T-cell (primary cell): ENCODE data around the gene ACSS3. TPM values are rescaled to one million over a fixed set of nuclear protein-coding genes. Genes with fewer than 3 reads are reported as not detected.

Experiments
- ATAC-seq, 4 experiments: fragments of 200-7000 bp in 3 of 4; fragments of 150-1000 bp in 1 of 4; cut with Tn5 transposase; replicated peaks in 1 of 4; 1 replicate in 3 of 4; 2 replicates in 1 of 4; pipeline ENCODE4 v1.10.0; 2021; ENCODE audit warnings: moderate library complexity in 3 of 4, mild to moderate bottlenecking in 2 of 4, moderate number of reproducible peaks in 1 of 4
- CTCF ChIA-PET, 2 donors: fragments of 300-600 bp; sonication (Branson Sonifier 250); formaldehyde crosslinking; loops; one replicate each; lab custom pipeline; 2022; ENCODE audit warnings: antibody characterized with exemption in 2 of 2; lab: Charles Lee
- POLR2A ChIA-PET, 2 donors: fragments of 300-600 bp; sonication (Branson Sonifier 250); formaldehyde crosslinking; loops; one replicate each; lab custom pipeline; 2022; ENCODE audit warnings: antibody characterized with exemption in 2 of 2; lab: Charles Lee
- DNase-seq, 35 experiments: peaks; one replicate each; pipeline versions ENCODE4 v3.0.0 to v3.0.0-alpha.2; 2013 to 2023
- H3K27ac ChIP-seq: one replicate; pipeline ENCODE4 v1.5.1; 2013; ENCODE audit warnings: low read length
- H3K27me3 ChIP-seq, 2 experiments: replicated peaks in 1 of 2; 1 replicate in 1 of 2; 2 replicates in 1 of 2; pipeline versions ENCODE4 v1.6.1 to v1.7.0; 2013; ENCODE audit warnings: low read length in 1 of 2, mixed read lengths in 1 of 2; ENCODE audit not compliant: control insufficient read depth in 2 of 2, insufficient read depth in 2 of 2; ENCODE audit errors: extremely low read depth in 1 of 2
- H3K36me3 ChIP-seq, 2 donors: 1 replicate in 1 of 2; 2 replicates in 1 of 2; pipeline versions ENCODE4 v1.6.1 to v1.7.0; 2013; ENCODE audit warnings: low read length in 1 of 2; ENCODE audit not compliant: control insufficient read depth in 2 of 2, insufficient read depth in 1 of 2; ENCODE audit errors: extremely low read depth in 1 of 2
- H3K4me1 ChIP-seq, 2 experiments: 1 replicate in 1 of 2; 2 replicates in 1 of 2; pipeline versions ENCODE4 v1.6.1 to v1.7.0; 2013; ENCODE audit warnings: low read length in 2 of 2, mixed read lengths in 1 of 2; ENCODE audit not compliant: insufficient read depth in 2 of 2, control insufficient read depth in 1 of 2; ENCODE audit errors: extremely low read depth in 1 of 2
- H3K4me3 ChIP-seq, 2 donors: 1 replicate in 1 of 2; 2 replicates in 1 of 2; pipeline versions ENCODE4 v1.5.1 to v1.7.0; 2013; ENCODE audit warnings: mild to moderate bottlenecking in 2 of 2, low read length in 1 of 2, moderate library complexity in 1 of 2; ENCODE audit not compliant: control insufficient read depth in 1 of 2; ENCODE audit errors: extremely low read depth in 1 of 2
- H3K9me3 ChIP-seq: 2 replicates; pipeline ENCODE4 v1.7.0; 2013
- H3K27ac Mint-ChIP-seq, 2 donors: one replicate each; pipeline ENCODE4 v1.8.0; 2020 to 2021; ENCODE audit warnings: mild to moderate bottlenecking in 2 of 2, mixed read lengths in 2 of 2
- H3K27me3 Mint-ChIP-seq, 2 donors: one replicate each; pipeline ENCODE4 v1.8.0; 2021 to 2022; ENCODE audit warnings: mixed read lengths in 2 of 2
- H3K36me3 Mint-ChIP-seq: one replicate; pipeline ENCODE4 v1.8.0; 2021; ENCODE audit warnings: mixed read lengths
- H3K4me1 Mint-ChIP-seq, 3 donors: one replicate each; pipeline ENCODE4 v1.8.0; 2020 to 2022; ENCODE audit warnings: mixed read lengths in 3 of 3, mild to moderate bottlenecking in 1 of 3
- H3K4me3 Mint-ChIP-seq, 3 donors: one replicate each; pipeline ENCODE4 v1.8.0; 2020 to 2022; ENCODE audit warnings: mild to moderate bottlenecking in 3 of 3, mixed read lengths in 3 of 3, moderate library complexity in 3 of 3
- H3K9me3 Mint-ChIP-seq, 3 donors: one replicate each; pipeline ENCODE4 v1.8.0; 2020 to 2022; ENCODE audit warnings: mixed read lengths in 3 of 3
- WGBS: methylation state at CpG from one replicate; pipeline ENCODE4 v1.1.5; 2013; ENCODE audit warnings: missing lambda C conversion rate; ENCODE audit not compliant: insufficient coverage; 5-methylcytosine and 5-hydroxymethylcytosine counted together
- total RNA-seq, 35 experiments: library from RNA in 6 of 35; stranded (reverse) in 6 of 35; fragments of 120-200 nt in 1 of 35; gene quantifications; one replicate each; pipeline versions ENCODE4 v1.2.1 to v1.2.4 and lab custom pipeline; 2013 to 2026

ACSS3 gene
- total RNA-seq, 5 donors from 2014 or later (not counting 1 experiment from before 2014, with no cell fraction given), result 0.13 to 0.41 TPM; not detected in 3

- Mint-ChIP-seq H3K36me3 (no peaks in the 10 kb centered on the region), H3K27me3 (peaks cover 19 to 27% of the 10 kb centered on the region in 2 donors), H3K9me3 (peaks cover 0 to 13% (median 4%) of the 10 kb centered on the region in 3 donors), H3K4me1 (no peaks in the 10 kb centered on the region), H3K4me3 (no peak overlapping the region), H3K27ac (no peak overlapping the region)
- Histone ChIP-seq H3K27ac (no peak overlapping the region), H3K4me3 (no peak overlapping the region), H3K4me1 (no peaks in the 10 kb centered on the region), H3K36me3 (no peaks in the 10 kb centered on the region), H3K9me3 (no peaks in the 10 kb centered on the region), H3K27me3 (peaks cover 2 to 12% of the 10 kb centered on the region in 2 experiments)
- 59% methylated on average over 3 of the region's 3 CpGs for WGBS
- ChIA-PET CTCF (no interaction called here), POLR2A (no interaction called here)
- ATAC-seq, result no peak
- no peak for DNase-seq
Observed at GRCh38 chr12:81075539-81075938, 2.3 kb upstream of the ACSS3 start.

DNA sequence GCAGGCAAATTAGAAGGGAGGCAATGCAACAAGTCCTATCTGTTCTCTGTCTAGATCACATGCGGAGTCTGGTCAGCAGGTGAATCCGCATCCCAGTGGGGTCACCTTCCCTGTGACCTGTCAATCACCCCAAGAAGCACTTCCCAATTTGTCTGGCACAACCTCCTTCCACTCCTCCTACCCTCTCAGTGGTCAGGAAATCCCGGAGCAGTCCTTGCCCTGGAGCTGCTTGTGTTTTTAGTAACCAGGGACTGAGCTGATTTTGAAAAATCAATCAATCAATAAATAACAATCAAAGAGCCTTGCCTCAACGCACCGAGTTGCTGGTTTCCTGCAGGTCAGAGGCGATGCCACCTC, 572 bp upstream of the ACSS3 start:
- no peak overlapping the region for H3K4me3 Mint-ChIP-seq

GRCh38 chr12:81078469-81079196, 754 bp downstream of the ACSS3 start:
- no peak overlapping the region for H3K4me3 Mint-ChIP-seq
- peaks cover 0 to 17% (median 8%) of the 10 kb centered on the region in 3 donors for H3K9me3 Mint-ChIP-seq
- no peaks in the 10 kb centered on the region for H3K9me3 ChIP-seq
- H3K27me3 ChIP-seq, result peaks cover 2 to 12% of the 10 kb centered on the region in 2 experiments
- H3K27ac ChIP-seq, result no peak overlapping the region
- H3K4me3 ChIP-seq, result no peak overlapping the region
- no peak for ATAC-seq
- H3K36me3 Mint-ChIP-seq, result no peaks in the 10 kb centered on the region
- DNase-seq, result no peak
- H3K4me1 Mint-ChIP-seq, result no peaks in the 10 kb centered on the region
- H3K36me3 ChIP-seq, result no peaks in the 10 kb centered on the region
- H3K27me3 Mint-ChIP-seq, result peaks cover 19 to 27% of the 10 kb centered on the region in 2 donors
- H3K27ac Mint-ChIP-seq, result no peak overlapping the region
- ChIA-PET POLR2A (no interaction called here), CTCF (no interaction called here)
- 40% methylated on average over 6 of the region's 10 CpGs for WGBS
- H3K4me1 ChIP-seq, result no peaks in the 10 kb centered on the region

More for the DNA sequence above, 572 bp upstream of the ACSS3 start:
- Mint-ChIP-seq H3K4me1 (no peaks in the 10 kb centered on the region), H3K27me3 (peaks cover 19 to 27% of the 10 kb centered on the region in 2 donors), H3K9me3 (peaks cover 0 to 13% (median 4%) of the 10 kb centered on the region in 3 donors), H3K27ac (no peak overlapping the region), H3K36me3 (no peaks in the 10 kb centered on the region)
- Histone ChIP-seq H3K27ac (no peak overlapping the region), H3K4me3 (no peak overlapping the region), H3K27me3 (peaks cover 2 to 12% of the 10 kb centered on the region in 2 experiments), H3K4me1 (no peaks in the 10 kb centered on the region), H3K9me3 (no peaks in the 10 kb centered on the region), H3K36me3 (no peaks in the 10 kb centered on the region)
- WGBS, result 71% methylated on average over 1 of the region's 6 CpGs
- CTCF ChIA-PET, result no interaction called here
- POLR2A ChIA-PET, result no interaction called here
- DNase-seq (no peak), ATAC-seq (no peak)

GRCh38 chr12:81079280-81080076, 1.6 kb downstream of the ACSS3 start:
- WGBS, result 75% methylated on average over 2 of the region's 2 CpGs
- Mint-ChIP-seq H3K9me3 (peaks cover 4 to 21% (median 4%) of the 10 kb centered on the region in 3 donors), H3K4me1 (no peaks in the 10 kb centered on the region), H3K4me3 (no peak overlapping the region), H3K27me3 (peaks cover 19 to 27% of the 10 kb centered on the region in 2 donors), H3K27ac (no peak overlapping the region), H3K36me3 (no peaks in the 10 kb centered on the region)
- CTCF ChIA-PET, result no interaction called here
- no peaks in the 10 kb centered on the region for H3K9me3 ChIP-seq
- H3K27me3 ChIP-seq, result peaks cover 2 to 12% of the 10 kb centered on the region in 2 experiments
- ATAC-seq, result no peak
- POLR2A ChIA-PET, result no interaction called here
- no peak for DNase-seq
- no peak overlapping the region for H3K27ac ChIP-seq
- no peak overlapping the region for H3K4me3 ChIP-seq
- no peaks in the 10 kb centered on the region for H3K36me3 ChIP-seq
- H3K4me1 ChIP-seq, result no peaks in the 10 kb centered on the region

GRCh38 chr12:81080431-81080983, 2.6 kb downstream of the ACSS3 start:
- WGBS, result no CpG with 5 or more reads among the region's 4 CpGs
- Mint-ChIP-seq H3K36me3 (no peaks in the 10 kb centered on the region), H3K27ac (no peak overlapping the region), H3K27me3 (peaks cover 19 to 27% of the 10 kb centered on the region in 2 donors), H3K4me3 (no peak overlapping the region), H3K9me3 (peaks cover 4 to 18% (median 4%) of the 10 kb centered on the region in 3 donors), H3K4me1 (no peaks in the 10 kb centered on the region)
- H3K27ac ChIP-seq, result no peak overlapping the region
- H3K9me3 ChIP-seq, result no peaks in the 10 kb centered on the region
- no peak for DNase-seq
- H3K4me3 ChIP-seq, result no peak overlapping the region
- POLR2A ChIA-PET, result no interaction called here
- H3K4me1 ChIP-seq, result no peaks in the 10 kb centered on the region
- peaks cover 2 to 12% of the 10 kb centered on the region in 2 experiments for H3K27me3 ChIP-seq
- CTCF ChIA-PET, result no interaction called here
- no peak for ATAC-seq
- H3K36me3 ChIP-seq, result no peaks in the 10 kb centered on the region

DNA sequence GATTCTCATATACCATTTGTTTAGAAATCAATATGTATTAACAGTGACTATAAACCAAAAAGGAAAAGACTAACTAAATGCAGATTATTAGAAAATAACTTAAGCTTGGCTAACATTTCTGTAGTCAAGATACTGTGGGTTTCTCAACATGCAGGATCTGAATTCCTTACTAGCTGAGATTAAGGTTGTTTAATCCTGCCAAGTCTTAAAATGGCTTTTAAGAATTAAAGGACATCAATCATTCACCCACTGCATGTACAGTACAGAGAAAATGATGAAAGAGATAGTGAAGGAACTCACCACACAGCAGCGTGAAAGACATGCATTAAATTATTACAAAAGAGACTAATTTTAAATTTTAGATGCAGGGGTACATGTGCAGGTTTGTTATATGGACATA, 3.8 kb downstream of the ACSS3 start:
- peaks cover 17 to 22% of the 10 kb centered on the region in 2 donors for H3K27me3 Mint-ChIP-seq

More for the DNA sequence above, 3.8 kb downstream of the ACSS3 start:
- Histone ChIP-seq H3K36me3 (no peaks in the 10 kb centered on the region), H3K27me3 (peaks cover 2 to 12% of the 10 kb centered on the region in 2 experiments), H3K9me3 (no peaks in the 10 kb centered on the region), H3K4me1 (no peaks in the 10 kb centered on the region), H3K4me3 (no peak overlapping the region), H3K27ac (no peak overlapping the region)
- Mint-ChIP-seq H3K27ac (no peak overlapping the region), H3K36me3 (no peaks in the 10 kb centered on the region), H3K9me3 (peaks cover 4 to 12% (median 4%) of the 10 kb centered on the region in 3 donors), H3K4me3 (no peak overlapping the region), H3K4me1 (no peaks in the 10 kb centered on the region)
- ChIA-PET POLR2A (no interaction called here), CTCF (no interaction called here)
- WGBS, result no CpG with 5 or more reads among the region's 1 CpG
- ATAC-seq, result no peak
- DNase-seq, result no peak
